OCI-LY7 (cell line): ENCODE results near the gene LIN9.

ENCODE experiments used
- EZH2phosphoT487 ChIP-seq: fragments of 200-600 bp; sonication (generic); IDR thresholded peaks from 2 replicates; pipeline ENCODE4 v1.6.1; 2018; ENCODE audit warnings: low read depth, borderline replicate concordance, mild to moderate bottlenecking, mixed run types, antibody characterized with exemption, low read length, moderate library complexity, mixed read lengths
- TF ChIP-seq, protein P1 (sequence below): fragments of 200-600 bp; sonication (generic); conservative IDR thresholded peaks from 2 replicates; pipeline ENCODE4 v1.5.1; 2014; ENCODE audit warnings: mild to moderate bottlenecking, antibody characterized with exemption, low read length, moderate library complexity, mixed read lengths

- TF ChIP-seq, protein P1, sequence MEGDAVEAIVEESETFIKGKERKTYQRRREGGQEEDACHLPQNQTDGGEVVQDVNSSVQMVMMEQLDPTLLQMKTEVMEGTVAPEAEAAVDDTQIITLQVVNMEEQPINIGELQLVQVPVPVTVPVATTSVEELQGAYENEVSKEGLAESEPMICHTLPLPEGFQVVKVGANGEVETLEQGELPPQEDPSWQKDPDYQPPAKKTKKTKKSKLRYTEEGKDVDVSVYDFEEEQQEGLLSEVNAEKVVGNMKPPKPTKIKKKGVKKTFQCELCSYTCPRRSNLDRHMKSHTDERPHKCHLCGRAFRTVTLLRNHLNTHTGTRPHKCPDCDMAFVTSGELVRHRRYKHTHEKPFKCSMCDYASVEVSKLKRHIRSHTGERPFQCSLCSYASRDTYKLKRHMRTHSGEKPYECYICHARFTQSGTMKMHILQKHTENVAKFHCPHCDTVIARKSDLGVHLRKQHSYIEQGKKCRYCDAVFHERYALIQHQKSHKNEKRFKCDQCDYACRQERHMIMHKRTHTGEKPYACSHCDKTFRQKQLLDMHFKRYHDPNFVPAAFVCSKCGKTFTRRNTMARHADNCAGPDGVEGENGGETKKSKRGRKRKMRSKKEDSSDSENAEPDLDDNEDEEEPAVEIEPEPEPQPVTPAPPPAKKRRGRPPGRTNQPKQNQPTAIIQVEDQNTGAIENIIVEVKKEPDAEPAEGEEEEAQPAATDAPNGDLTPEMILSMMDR: no peak
- no peak for TF ChIP-seq EZH2phosphoT487
These were observed 28.4 kb upstream of the LIN9 start for GRCh38 chr1:226337276-226337875.
